Upper lobe of left lung (tissue), 6 donors: ENCODE results near the gene CHST11. TPM values are rescaled to one million over a fixed set of nuclear protein-coding genes. Genes with fewer than 3 reads are reported as not detected.

ENCODE experiments used
- ATAC-seq, 2 donors: fragments of 200-7000 bp; cut with Tn5 transposase; one replicate each; pipeline ENCODE4 v1.9.1; 2022; ENCODE audit warnings: mild to moderate bottlenecking in 2 of 2, moderate library complexity in 2 of 2; ENCODE audit not compliant: low FRiP score in 2 of 2
- DNase-seq, 2 donors: peaks; one replicate each; pipeline ENCODE4 v3.0.0-alpha.2; 2019 to 2020
- H3K27ac ChIP-seq, 4 donors: fragments of 200-600 bp; sonication (generic); one replicate each; pipeline ENCODE4 v1.5.1; 2016 to 2019
- H3K27me3 ChIP-seq, 4 donors: fragments of 200-600 bp; sonication (generic); one replicate each; pipeline ENCODE4 v1.5.1; 2017 to 2019
- H3K36me3 ChIP-seq, 4 donors: fragments of 200-600 bp; sonication (generic); one replicate each; pipeline ENCODE4 v1.5.1; 2016 to 2019
- H3K4me1 ChIP-seq, 4 donors: fragments of 200-600 bp; sonication (generic); one replicate each; pipeline ENCODE4 v1.5.1; 2018 to 2019
- H3K4me3 ChIP-seq, 4 donors: fragments of 200-600 bp; sonication (generic); one replicate each; pipeline ENCODE4 v1.5.1; 2017 to 2019; ENCODE audit warnings: mild to moderate bottlenecking in 2 of 4, moderate library complexity in 1 of 4
- H3K9me3 ChIP-seq, 4 donors: fragments of 200-600 bp; sonication (generic); one replicate each; pipeline ENCODE4 v1.5.1; 2018 to 2019
- EP300 ChIP-seq, 4 donors: sonication (generic); formaldehyde crosslinking; IDR thresholded peaks; one replicate each; pipeline ENCODE4 v1.5.1; 2017; ENCODE audit warnings: antibody characterized with exemption in 4 of 4, control low read depth in 2 of 4
- POLR2A ChIP-seq, 4 donors: fragments of 450-650 bp; IDR thresholded peaks; one replicate each; pipeline ENCODE4 v1.5.1; 2016 to 2017; ENCODE audit warnings: antibody characterized with exemption in 4 of 4, mild to moderate bottlenecking in 2 of 4
- POLR2AphosphoS5 ChIP-seq, 2 donors: sonication (generic); formaldehyde crosslinking; IDR thresholded peaks; one replicate each; pipeline ENCODE4 v1.5.1; 2017; ENCODE audit warnings: antibody characterized with exemption in 2 of 2
- WGBS, 2 donors: methylation state at CpG; one replicate each; pipeline ENCODE4 v1.1.5; 2017 to 2018; 5-methylcytosine and 5-hydroxymethylcytosine counted together
- total RNA-seq, 6 donors: library from RNA; depleted of rRNA in 4 of 6; stranded (reverse); fragments of >200 nt in 4 of 6; gene quantifications; one replicate each; pipeline versions ENCODE4 v1.1.0 to v1.2.1, GENCODE V29; 2016 to 2021
- TF ChIP-seq, protein P1 (sequence below), 6 experiments: fragments of 450-650 bp in 4 of 6; fragments of 200-600 bp in 2 of 6; sonication (generic) in 2 of 6; IDR thresholded peaks; one replicate each; pipeline ENCODE4 v1.5.1; 2016 to 2019; ENCODE audit warnings: antibody characterized with exemption in 6 of 6
- donor health status: DM: no; HTN: no; CAD: no; lungs with moderate emphysema.
- donor health status: DM: no; HTN: yes; CAD: no; lungs with severe emphysema.

CHST11 gene
- total RNA-seq, 6 donors from 2014 or later, result 40.4 to 234 (median 58.4) TPM

DNA sequence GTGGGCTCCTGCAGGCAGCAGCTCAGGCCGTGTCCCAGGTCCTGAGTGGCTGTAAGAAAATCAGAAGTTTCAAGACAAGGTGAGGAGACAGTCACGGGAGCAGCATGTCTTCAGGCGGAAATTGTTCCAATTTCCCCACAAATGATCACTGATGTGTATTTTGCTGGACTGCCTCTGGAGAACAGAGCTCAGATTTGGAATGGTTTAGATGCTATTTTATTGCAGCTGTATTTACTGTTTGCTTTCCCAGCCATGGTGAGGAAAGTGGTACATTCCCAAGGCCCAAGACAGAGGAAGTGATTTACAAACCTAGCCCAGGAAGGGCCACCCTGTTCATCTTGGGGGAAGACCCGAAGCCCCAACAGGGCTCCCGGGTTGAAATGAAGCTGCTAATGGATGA is 195.6 kb downstream of the CHST11 start:
- Histone ChIP-seq H3K36me3 (no peaks in the 10 kb centered on the region), H3K27me3 (no peaks in the 10 kb centered on the region), H3K9me3 (no peaks in the 10 kb centered on the region), H3K4me3 (no peak overlapping the region), H3K27ac (no peak overlapping the region), H3K4me1 (peaks cover 5 to 47% (median 14%) of the 10 kb centered on the region in 4 donors)
- 89 to 95% methylated on average over 4 to 5 of the region's 5 CpGs for WGBS, 2 donors
- ATAC-seq (no peak), DNase-seq (no peak)
- TF ChIP-seq EP300 (IDR thresholded peaks at IDR 0.05) (no peak), POLR2AphosphoS5 (IDR thresholded peaks at IDR 0.05) (no peak), POLR2A (IDR thresholded peaks at IDR 0.05) (no peak)
- TF ChIP-seq, protein P1, sequence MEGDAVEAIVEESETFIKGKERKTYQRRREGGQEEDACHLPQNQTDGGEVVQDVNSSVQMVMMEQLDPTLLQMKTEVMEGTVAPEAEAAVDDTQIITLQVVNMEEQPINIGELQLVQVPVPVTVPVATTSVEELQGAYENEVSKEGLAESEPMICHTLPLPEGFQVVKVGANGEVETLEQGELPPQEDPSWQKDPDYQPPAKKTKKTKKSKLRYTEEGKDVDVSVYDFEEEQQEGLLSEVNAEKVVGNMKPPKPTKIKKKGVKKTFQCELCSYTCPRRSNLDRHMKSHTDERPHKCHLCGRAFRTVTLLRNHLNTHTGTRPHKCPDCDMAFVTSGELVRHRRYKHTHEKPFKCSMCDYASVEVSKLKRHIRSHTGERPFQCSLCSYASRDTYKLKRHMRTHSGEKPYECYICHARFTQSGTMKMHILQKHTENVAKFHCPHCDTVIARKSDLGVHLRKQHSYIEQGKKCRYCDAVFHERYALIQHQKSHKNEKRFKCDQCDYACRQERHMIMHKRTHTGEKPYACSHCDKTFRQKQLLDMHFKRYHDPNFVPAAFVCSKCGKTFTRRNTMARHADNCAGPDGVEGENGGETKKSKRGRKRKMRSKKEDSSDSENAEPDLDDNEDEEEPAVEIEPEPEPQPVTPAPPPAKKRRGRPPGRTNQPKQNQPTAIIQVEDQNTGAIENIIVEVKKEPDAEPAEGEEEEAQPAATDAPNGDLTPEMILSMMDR (IDR thresholded peaks at IDR 0.05), result no peak

DNA sequence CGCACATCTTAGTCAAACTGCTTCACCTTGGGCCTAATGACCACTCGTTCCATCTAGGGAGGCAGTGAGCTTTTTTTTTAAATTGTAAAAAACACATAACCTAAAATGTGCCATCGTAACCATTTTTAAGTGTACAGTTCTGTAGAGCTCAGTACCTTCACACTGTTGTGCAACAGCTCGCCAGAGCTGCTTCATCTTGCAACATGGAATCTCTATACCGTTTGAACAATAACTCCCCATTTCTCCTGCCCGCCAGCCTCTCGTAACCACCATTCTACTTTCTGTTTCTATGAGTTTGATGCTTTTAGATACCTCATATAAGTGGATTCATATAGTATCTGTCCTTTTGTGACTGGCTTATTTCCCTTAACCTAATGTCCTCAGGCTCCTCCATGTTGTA is 196.2 kb downstream of the CHST11 start:
- no peaks in the 10 kb centered on the region for H3K27me3 ChIP-seq
- H3K9me3 ChIP-seq, result no peaks in the 10 kb centered on the region
- TF ChIP-seq POLR2AphosphoS5 (IDR thresholded peaks at IDR 0.05) (no peak), POLR2A (IDR thresholded peaks at IDR 0.05) (no peak), EP300 (IDR thresholded peaks at IDR 0.05) (no peak)
- TF ChIP-seq, protein P1 (IDR thresholded peaks at IDR 0.05), result no peak
- DNase-seq (no peak), ATAC-seq (no peak)
- WGBS, 2 donors, result 71 to 82% methylated on average over 7 of the region's 7 CpGs
- H3K27ac ChIP-seq, result no peak overlapping the region
- peaks cover 5 to 47% (median 14%) of the 10 kb centered on the region in 4 donors for H3K4me1 ChIP-seq
- no peak overlapping the region for H3K4me3 ChIP-seq
- no peaks in the 10 kb centered on the region for H3K36me3 ChIP-seq

DNA sequence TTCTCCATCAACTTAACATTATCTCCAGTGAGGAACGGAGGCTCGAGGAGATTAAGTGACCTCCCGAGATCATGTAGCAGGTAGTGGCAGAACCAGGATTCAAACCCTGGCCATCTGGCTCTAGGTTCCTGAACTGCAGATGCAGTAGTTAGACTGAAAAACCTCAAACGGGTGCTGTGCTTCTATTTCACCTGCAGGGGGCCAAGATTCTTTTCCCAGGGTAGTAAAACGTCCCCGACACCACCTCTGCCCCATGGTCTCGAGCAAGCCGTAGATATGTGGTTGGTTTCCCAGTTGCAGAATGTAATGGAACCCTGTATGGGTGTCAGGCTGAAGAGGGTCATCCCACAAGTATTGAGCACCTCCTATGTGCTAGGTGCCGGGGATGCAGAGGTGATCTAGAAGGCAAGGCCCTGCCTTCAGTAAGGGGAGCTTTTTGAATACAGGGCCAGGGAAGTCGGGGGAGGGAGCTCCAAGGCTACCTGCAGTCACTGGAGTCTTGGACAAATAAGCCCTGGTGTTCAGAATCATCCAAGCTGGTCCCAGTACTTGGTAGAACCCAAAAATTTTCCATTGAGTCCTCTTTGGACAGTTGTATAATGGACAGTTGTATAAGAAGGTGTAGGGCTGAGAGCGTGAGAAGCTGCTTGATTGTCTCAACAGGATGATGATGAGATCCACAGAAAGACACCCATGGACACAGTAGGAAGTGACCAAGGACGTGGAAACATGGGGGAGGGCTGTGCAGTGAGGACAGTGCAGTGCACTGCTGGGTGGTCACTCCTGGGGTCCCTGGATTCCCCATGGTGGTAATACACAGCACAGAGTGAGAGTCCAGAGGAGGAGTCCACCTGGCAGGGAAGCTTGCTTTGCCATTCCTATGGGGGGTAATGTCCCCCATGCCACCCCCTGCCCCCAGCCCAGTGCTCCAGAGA is 197.2 kb downstream of the CHST11 start:
- 84 to 89% methylated on average over 12 of the region's 12 CpGs for WGBS, 2 donors
- TF ChIP-seq, protein P1 (IDR thresholded peaks at IDR 0.05), result peak in 1 of 6 experiments; percentile 25
- no peak for TF ChIP-seq EP300 (IDR thresholded peaks at IDR 0.05)
- ATAC-seq (peak; percentile 16 to 22), DNase-seq (no peak)
- Histone ChIP-seq H3K4me3 (no peak overlapping the region), H3K27me3 (no peaks in the 10 kb centered on the region), H3K27ac (no peak overlapping the region), H3K4me1 (peaks cover 2 to 40% (median 14%) of the 10 kb centered on the region in 4 donors), H3K9me3 (no peaks in the 10 kb centered on the region), H3K36me3 (no peaks in the 10 kb centered on the region)

DNA sequence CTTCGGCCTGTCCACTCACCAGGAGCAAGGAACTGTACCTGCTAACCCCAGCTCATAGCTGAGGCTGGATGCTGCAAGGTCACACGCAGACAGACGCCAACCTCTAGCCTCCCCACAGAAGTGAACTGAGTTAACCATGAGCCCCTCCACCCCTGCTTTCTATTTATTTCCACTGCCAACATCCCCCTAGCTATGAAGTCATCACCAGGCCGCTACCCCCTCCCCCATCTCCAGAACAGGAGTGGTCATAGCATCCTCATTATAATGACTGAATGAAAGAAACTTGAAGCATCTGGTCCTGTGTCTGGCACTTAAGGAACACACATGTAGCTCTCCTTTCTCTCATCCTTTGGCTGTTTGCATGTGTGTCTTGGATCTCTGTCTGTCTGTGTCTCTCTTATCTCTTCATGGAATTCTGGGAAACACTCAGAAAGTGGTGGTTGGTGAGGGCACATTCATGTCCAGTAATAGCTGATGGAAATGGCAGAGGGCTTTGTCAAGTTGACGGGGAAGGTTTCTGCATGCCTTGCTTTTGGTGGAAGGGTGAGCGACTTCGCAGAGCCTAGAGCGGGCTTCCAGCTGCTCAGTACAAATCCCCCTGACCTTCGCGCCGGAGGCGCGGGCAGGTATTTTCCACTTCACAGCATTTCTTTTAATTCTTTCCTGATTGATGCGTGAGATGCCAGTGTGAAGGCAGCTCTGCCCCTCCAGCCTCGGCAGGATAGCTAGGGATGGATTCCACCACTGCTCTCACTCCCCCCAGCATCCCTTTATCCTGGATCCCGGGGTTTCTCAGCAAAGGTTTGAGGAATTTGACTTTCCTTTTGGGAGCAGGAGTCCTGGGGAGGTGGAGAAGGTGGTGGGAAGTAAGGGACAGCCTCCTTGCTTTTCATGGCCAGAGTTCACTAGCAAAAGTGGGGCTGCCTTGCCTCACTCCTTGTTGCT is 198.2 kb downstream of the CHST11 start:
- WGBS, 2 donors, result 87 to 94% methylated on average over 16 of the region's 16 CpGs
- no peak overlapping the region for H3K4me3 ChIP-seq
- H3K27ac ChIP-seq, result no peak overlapping the region
- no peaks in the 10 kb centered on the region for H3K9me3 ChIP-seq
- no peaks in the 10 kb centered on the region for H3K27me3 ChIP-seq
- ATAC-seq (no peak), DNase-seq (peak in 1 of 2 donors; percentile 40)
- H3K36me3 ChIP-seq, result no peaks in the 10 kb centered on the region
- TF ChIP-seq, protein P1 (IDR thresholded peaks at IDR 0.05), result no peak
- TF ChIP-seq POLR2A (IDR thresholded peaks at IDR 0.05) (no peak), POLR2AphosphoS5 (IDR thresholded peaks at IDR 0.05) (no peak), EP300 (IDR thresholded peaks at IDR 0.05) (no peak)
- peaks cover 0 to 31% (median 10%) of the 10 kb centered on the region in 4 donors for H3K4me1 ChIP-seq
